Tongue (tissue), 2 donors: ENCODE data around the gene PSMA3. TPM values are rescaled to one million over a fixed set of nuclear protein-coding genes. Genes with fewer than 3 reads are reported as not detected.
"Not testable (repeated sequence)": the region's sequence is repeated elsewhere in the genome, so short reads cannot be mapped to it uniquely, and the experiment has no call there.

Experiments used
- DNase-seq: peaks from one replicate; pipeline ENCODE4 v3.0.0-alpha.2; 2015
- total RNA-seq: library from RNA; depleted of rRNA; stranded (reverse); fragments of >200 nt; gene quantifications from one replicate; pipeline ENCODE4 v1.2.3, GENCODE V29; 2014

The PSMA3 gene
- total RNA-seq = 59.8 TPM

- peak; percentile 99 for DNase-seq
Observed at GRCh38 chr14:58244556-58245387, at the start of gene PSMA3. Gene PSMA3 (plus strand): TSS chr14:58244843. CDS start chr14:58244921, 78 bp downstream.

GRCh38 chr14:58196198-58196597 lies 48.4 kb upstream of the PSMA3 start:
- DNase-seq = no peak

- no peak for DNase-seq
Observed at GRCh38 chr14:58198086-58198485, 46.6 kb upstream of the PSMA3 start.

GRCh38 chr14:58199726-58200479 lies 44.7 kb upstream of the PSMA3 start, which contains the start of gene ACTR10:
Gene ACTR10 (plus strand): TSS chr14:58200149. CDS start chr14:58200218, 69 bp downstream.
- DNase-seq = peak; percentile 93

GRCh38 chr14:58200480-58200841 lies 44.2 kb upstream of the PSMA3 start:
- DNase-seq = no peak

GRCh38 chr14:58200846-58201245 lies 43.8 kb upstream of the PSMA3 start:
- DNase-seq = no peak

- no peak for DNase-seq
Observed at GRCh38 chr14:58213176-58213575, 31.5 kb upstream of the PSMA3 start.

- no peak for DNase-seq
Observed at GRCh38 chr14:58215191-58215914, 29.3 kb upstream of the PSMA3 start.

- DNase-seq = no peak
Observed at GRCh38 chr14:58216544-58216943, 28.1 kb upstream of the PSMA3 start.

GRCh38 chr14:58227096-58227819 lies 17.4 kb upstream of the PSMA3 start:
- no peak for DNase-seq

- DNase-seq = peak; percentile 63
Observed at GRCh38 chr14:58238252-58239243, 6.1 kb upstream of the PSMA3 start.

- DNase-seq = peak; percentile 94
Observed at GRCh38 chr14:58239244-58240195, 5.1 kb upstream of the PSMA3 start.

GRCh38 chr14:58243790-58244555 lies 670 bp upstream of the PSMA3 start:
- no peak for DNase-seq

- no peak for DNase-seq
Observed at GRCh38 chr14:58245562-58245961, 919 bp downstream of the PSMA3 start.

GRCh38 chr14:58249611-58250010 lies 5.0 kb downstream of the PSMA3 start:
- no peak for DNase-seq

GRCh38 chr14:58258156-58258555 lies 13.5 kb downstream of the PSMA3 start:
- no peak for DNase-seq

- DNase-seq = not testable (repeated sequence)
Observed at GRCh38 chr14:58262005-58262404, 17.4 kb downstream of the PSMA3 start.

GRCh38 chr14:58265401-58265800 lies 20.8 kb downstream of the PSMA3 start:
- DNase-seq = no peak

GRCh38 chr14:58270628-58271027 lies 26.0 kb downstream of the PSMA3 start:
- no peak for DNase-seq
